MM.1S (cell line): ENCODE data around the gene MRPS23.

Source experiments
- DNase-seq: peaks from one replicate; pipeline ENCODE4 v3.0.0-alpha.2; 2015
- H2AFZ ChIP-seq: fragments of 300-600 bp; sonication (generic); 2 replicates; pipeline ENCODE4 v1.6.0; 2016; ENCODE audit warnings: antibody characterized with exemption, low read length
- H3F3A ChIP-seq: fragments of 300-600 bp; sonication (generic); 2 replicates; pipeline ENCODE4 v1.6.1; 2016; ENCODE audit warnings: mild to moderate bottlenecking, antibody characterized with exemption, low read length, moderate library complexity, mixed read lengths; ENCODE audit not compliant: insufficient read depth
- H3K27ac ChIP-seq: fragments of 300-600 bp; sonication (generic); 2 replicates; pipeline ENCODE4 v1.5.1; 2016; ENCODE audit warnings: mild to moderate bottlenecking, low read length
- H3K27me3 ChIP-seq: fragments of 300-600 bp; sonication (generic); replicated peaks from 2 replicates; pipeline ENCODE4 v1.6.0; 2016; ENCODE audit warnings: low read length; ENCODE audit not compliant: insufficient read depth
- H3K36me3 ChIP-seq: fragments of 300-600 bp; sonication (generic); replicated peaks from 2 replicates; pipeline ENCODE4 v1.6.1; 2016; ENCODE audit warnings: mild to moderate bottlenecking, low read length, mixed read lengths; ENCODE audit not compliant: insufficient read depth
- H3K4me1 ChIP-seq: fragments of 300-600 bp; sonication (generic); 2 replicates; pipeline ENCODE4 v1.6.1; 2016; ENCODE audit warnings: low read length, mixed read lengths
- H3K4me2 ChIP-seq: fragments of 300-600 bp; sonication (generic); 2 replicates; pipeline ENCODE4 v1.6.0; 2016; ENCODE audit warnings: low read depth, low read length
- H3K4me3 ChIP-seq: fragments of 300-600 bp; sonication (generic); 2 replicates; pipeline ENCODE4 v1.5.1; 2016; ENCODE audit warnings: low read length, mixed read lengths
- H3K79me2 ChIP-seq: fragments of 300-600 bp; sonication (generic); 2 replicates; pipeline ENCODE4 v1.6.1; 2016; ENCODE audit warnings: mixed run types, low read length, mixed read lengths
- H3K9ac ChIP-seq: fragments of 300-600 bp; sonication (generic); 2 replicates; pipeline ENCODE4 v1.6.1; 2016; ENCODE audit warnings: low read length, mixed read lengths
- H3K9me2 ChIP-seq: fragments of 300-600 bp; sonication (generic); replicated peaks from 2 replicates; pipeline ENCODE4 v1.6.1; 2016; ENCODE audit warnings: mild to moderate bottlenecking, low read length, mixed read lengths; ENCODE audit not compliant: insufficient read depth
- H3K9me3 ChIP-seq: fragments of 300-600 bp; sonication (generic); replicated peaks from 2 replicates; pipeline ENCODE4 v1.6.1; 2016; ENCODE audit warnings: mild to moderate bottlenecking, low read length, mixed read lengths; ENCODE audit not compliant: insufficient read depth
- H4K20me1 ChIP-seq: fragments of 300-600 bp; sonication (generic); 2 replicates; pipeline ENCODE4 v1.6.1; 2016; ENCODE audit warnings: mild to moderate bottlenecking, low read length, moderate library complexity, mixed read lengths; ENCODE audit not compliant: insufficient read depth
- EZH2 ChIP-seq: fragments of 300-600 bp; sonication (generic); optimal IDR thresholded peaks from 2 replicates; pipeline ENCODE3; 2017; ENCODE audit warnings: low read depth, mild to moderate bottlenecking, antibody characterized with exemption, low read length, mixed read lengths
- EZH2phosphoT487 ChIP-seq: fragments of 300-600 bp; sonication (generic); IDR thresholded peaks from 2 replicates; pipeline ENCODE4 v1.6.1; 2018; ENCODE audit warnings: antibody characterized with exemption, low read length
- TF ChIP-seq, protein P1 (sequence below): fragments of 300-600 bp; sonication (generic); IDR thresholded peaks from 2 replicates; pipeline ENCODE4 v1.5.1; 2016; ENCODE audit warnings: antibody characterized with exemption, low read length, mixed read lengths

Gene MRPS23

DNA sequence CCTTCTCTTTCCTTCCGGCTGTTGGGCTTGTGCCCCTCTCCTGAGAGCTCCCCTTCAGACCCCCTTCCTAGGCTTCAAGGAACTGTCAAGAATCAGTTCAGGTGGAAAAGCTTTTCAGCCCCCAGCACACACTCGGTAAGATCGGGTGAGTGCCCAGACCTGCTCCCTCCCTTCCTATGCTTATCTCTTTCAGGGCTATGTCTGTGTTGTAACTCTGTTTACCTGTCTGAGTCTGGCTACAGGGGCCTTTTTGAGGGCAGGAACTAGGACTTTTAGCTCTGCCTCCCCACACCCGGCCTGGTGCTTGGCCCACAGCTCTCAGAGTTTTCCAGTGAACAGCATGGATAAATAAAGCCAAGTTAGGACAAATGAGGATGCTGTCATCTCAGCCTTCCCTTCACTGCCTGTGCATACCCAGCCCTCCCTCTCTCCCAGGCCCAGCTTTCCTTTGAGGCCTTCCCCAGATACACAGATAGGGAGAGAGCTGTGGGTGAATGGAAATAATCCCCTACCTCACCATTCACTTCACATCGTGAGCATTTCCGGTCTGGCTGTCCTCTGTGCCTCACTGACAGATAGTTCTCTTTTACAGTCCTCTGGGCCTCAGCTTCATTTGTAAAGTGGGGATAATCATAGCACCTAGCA is 5.7 kb upstream of the MRPS23 start:
- no peak for DNase-seq
- H3K27ac ChIP-seq = no peak overlapping the region
- H3K4me3 ChIP-seq = no peak overlapping the region
- H3K79me2 ChIP-seq = no peaks in the 10 kb centered on the region
- H3F3A ChIP-seq = 0 out of 2 replicates have a peak, but pooled peaks cover 3% of the 10 kb centered on the region
- H3K4me1 ChIP-seq = peaks cover 7% of the 10 kb centered on the region; the same call in 1 of the 2 replicates
- H3K27me3 ChIP-seq = peaks cover 17% of the 10 kb centered on the region; the same call in 1 of the 2 replicates
- H3K9me2 ChIP-seq = no peaks in the 10 kb centered on the region
- H4K20me1 ChIP-seq = no peaks in the 10 kb centered on the region
- no peaks in the 10 kb centered on the region for H3K36me3 ChIP-seq
- no peak overlapping the region for H3K4me2 ChIP-seq
- H3K9me3 ChIP-seq = no peaks in the 10 kb centered on the region
- TF ChIP-seq EZH2phosphoT487 (no peak), EZH2 (no peak)
- TF ChIP-seq, protein P1, sequence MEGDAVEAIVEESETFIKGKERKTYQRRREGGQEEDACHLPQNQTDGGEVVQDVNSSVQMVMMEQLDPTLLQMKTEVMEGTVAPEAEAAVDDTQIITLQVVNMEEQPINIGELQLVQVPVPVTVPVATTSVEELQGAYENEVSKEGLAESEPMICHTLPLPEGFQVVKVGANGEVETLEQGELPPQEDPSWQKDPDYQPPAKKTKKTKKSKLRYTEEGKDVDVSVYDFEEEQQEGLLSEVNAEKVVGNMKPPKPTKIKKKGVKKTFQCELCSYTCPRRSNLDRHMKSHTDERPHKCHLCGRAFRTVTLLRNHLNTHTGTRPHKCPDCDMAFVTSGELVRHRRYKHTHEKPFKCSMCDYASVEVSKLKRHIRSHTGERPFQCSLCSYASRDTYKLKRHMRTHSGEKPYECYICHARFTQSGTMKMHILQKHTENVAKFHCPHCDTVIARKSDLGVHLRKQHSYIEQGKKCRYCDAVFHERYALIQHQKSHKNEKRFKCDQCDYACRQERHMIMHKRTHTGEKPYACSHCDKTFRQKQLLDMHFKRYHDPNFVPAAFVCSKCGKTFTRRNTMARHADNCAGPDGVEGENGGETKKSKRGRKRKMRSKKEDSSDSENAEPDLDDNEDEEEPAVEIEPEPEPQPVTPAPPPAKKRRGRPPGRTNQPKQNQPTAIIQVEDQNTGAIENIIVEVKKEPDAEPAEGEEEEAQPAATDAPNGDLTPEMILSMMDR = no peak
- no peak overlapping the region for H2AFZ ChIP-seq
- H3K9ac ChIP-seq = no peak overlapping the region

DNA sequence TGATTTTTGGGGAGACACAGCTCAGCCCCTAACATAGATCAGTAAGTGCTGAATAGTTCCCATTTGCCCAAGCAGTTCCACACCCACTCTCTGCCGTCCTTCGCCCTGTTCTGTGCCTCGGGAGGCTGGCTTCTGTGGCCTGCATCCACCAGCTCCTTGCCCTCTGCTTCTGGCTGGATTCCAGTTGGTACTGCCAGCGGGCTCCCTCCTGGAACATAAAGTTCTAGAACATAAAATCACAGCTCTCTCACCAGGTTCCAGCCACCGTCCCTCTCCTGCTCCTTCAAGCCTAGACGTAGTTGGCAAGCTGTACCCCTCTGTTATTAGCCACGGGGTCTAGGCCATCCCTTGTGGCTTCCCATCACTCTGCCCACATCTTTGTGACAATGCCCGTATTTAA is 3.9 kb upstream of the MRPS23 start:
- no peak overlapping the region for H2AFZ ChIP-seq
- no peak overlapping the region for H3K4me2 ChIP-seq
- no peak overlapping the region for H3K9ac ChIP-seq

DNA sequence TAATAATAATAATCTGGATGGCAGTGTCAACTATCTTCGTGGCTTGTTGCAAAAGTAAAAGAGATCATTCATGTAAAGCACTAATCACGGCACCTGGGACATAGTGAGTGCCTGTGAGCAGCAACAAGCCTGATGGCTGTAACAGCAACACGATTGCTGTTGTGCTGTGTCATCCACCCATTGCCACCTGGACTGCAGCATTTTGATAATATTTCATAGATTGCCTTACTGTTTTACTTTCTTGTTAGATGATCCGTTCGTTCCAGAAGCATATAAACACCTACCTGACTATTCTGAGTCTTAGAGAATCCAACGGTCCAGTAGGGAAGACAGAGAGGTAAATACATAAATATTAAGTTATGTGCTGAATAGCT is 3.1 kb upstream of the MRPS23 start:
- Histone ChIP-seq H3F3A (0 out of 2 replicates have a peak, but pooled peaks cover 7% of the 10 kb centered on the region), H3K36me3 (no peaks in the 10 kb centered on the region), H3K4me2 (no peak overlapping the region), H3K4me1 (peaks cover 10% of the 10 kb centered on the region; the same call in 1 of the 2 replicates), H3K27ac (no peak overlapping the region), H3K9me2 (no peaks in the 10 kb centered on the region), H3K4me3 (no peak overlapping the region), H3K9me3 (no peaks in the 10 kb centered on the region), H3K79me2 (peaks cover 18% of the 10 kb centered on the region), H2AFZ (no peak overlapping the region), H3K27me3 (no peaks in the 10 kb centered on the region), H4K20me1 (no peaks in the 10 kb centered on the region), H3K9ac (no peak overlapping the region)
- no peak for TF ChIP-seq EZH2
- TF ChIP-seq EZH2phosphoT487 = no peak
- TF ChIP-seq, protein P1 = no peak
- DNase-seq = no peak

More for the DNA sequence above, 3.9 kb upstream of the MRPS23 start:
- Histone ChIP-seq H3K79me2 (peaks cover 12% of the 10 kb centered on the region), H3K9me2 (no peaks in the 10 kb centered on the region), H3F3A (0 out of 2 replicates have a peak, but pooled peaks cover 7% of the 10 kb centered on the region), H3K4me3 (no peak overlapping the region), H3K27ac (no peak overlapping the region), H3K27me3 (peaks cover 1% of the 10 kb centered on the region; the same call in 1 of the 2 replicates), H3K36me3 (no peaks in the 10 kb centered on the region), H3K9me3 (no peaks in the 10 kb centered on the region), H4K20me1 (no peaks in the 10 kb centered on the region), H3K4me1 (peaks cover 10% of the 10 kb centered on the region; the same call in 1 of the 2 replicates)
- DNase-seq = no peak
- no peak for TF ChIP-seq EZH2phosphoT487
